Loucy (cell line): ENCODE results near the gene MBD2.

Experiments used
- EZH2phosphoT487 ChIP-seq: fragments of 200-600 bp; IDR thresholded peaks from 2 replicates; pipeline ENCODE4 v1.6.1; 2018; ENCODE audit warnings: antibody characterized with exemption, mild to moderate bottlenecking, moderate library complexity, borderline replicate concordance
- TF ChIP-seq, protein P1 (sequence below): fragments of 200-600 bp; sonication (generic); conservative IDR thresholded peaks from 2 replicates; pipeline ENCODE4 v1.5.1; 2014; ENCODE audit warnings: mild to moderate bottlenecking, antibody characterized with exemption, low read length

DNA sequence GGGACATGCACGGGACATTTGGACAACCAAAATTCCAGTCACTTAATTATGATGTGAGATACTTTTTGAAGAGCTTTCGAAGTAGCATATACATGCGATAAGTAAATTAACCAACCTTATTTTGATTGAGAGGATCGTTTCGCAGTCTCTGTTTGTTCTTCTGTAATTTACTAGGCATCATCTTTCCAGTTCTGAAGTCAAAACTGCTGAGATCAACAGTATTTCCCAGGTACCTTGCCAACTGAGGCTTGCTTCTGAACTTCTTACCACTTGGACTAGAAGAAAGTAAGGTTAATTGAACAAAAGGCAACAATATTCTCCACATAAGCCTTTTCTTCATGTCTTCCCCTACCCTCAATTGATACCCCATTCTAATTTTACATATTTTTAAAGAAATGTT, 19.6 kb downstream of the MBD2 start:
- TF ChIP-seq, protein P1, sequence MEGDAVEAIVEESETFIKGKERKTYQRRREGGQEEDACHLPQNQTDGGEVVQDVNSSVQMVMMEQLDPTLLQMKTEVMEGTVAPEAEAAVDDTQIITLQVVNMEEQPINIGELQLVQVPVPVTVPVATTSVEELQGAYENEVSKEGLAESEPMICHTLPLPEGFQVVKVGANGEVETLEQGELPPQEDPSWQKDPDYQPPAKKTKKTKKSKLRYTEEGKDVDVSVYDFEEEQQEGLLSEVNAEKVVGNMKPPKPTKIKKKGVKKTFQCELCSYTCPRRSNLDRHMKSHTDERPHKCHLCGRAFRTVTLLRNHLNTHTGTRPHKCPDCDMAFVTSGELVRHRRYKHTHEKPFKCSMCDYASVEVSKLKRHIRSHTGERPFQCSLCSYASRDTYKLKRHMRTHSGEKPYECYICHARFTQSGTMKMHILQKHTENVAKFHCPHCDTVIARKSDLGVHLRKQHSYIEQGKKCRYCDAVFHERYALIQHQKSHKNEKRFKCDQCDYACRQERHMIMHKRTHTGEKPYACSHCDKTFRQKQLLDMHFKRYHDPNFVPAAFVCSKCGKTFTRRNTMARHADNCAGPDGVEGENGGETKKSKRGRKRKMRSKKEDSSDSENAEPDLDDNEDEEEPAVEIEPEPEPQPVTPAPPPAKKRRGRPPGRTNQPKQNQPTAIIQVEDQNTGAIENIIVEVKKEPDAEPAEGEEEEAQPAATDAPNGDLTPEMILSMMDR, result no peak
- no peak for TF ChIP-seq EZH2phosphoT487
